ENCODE data around the gene ACTMAP.

DNA sequence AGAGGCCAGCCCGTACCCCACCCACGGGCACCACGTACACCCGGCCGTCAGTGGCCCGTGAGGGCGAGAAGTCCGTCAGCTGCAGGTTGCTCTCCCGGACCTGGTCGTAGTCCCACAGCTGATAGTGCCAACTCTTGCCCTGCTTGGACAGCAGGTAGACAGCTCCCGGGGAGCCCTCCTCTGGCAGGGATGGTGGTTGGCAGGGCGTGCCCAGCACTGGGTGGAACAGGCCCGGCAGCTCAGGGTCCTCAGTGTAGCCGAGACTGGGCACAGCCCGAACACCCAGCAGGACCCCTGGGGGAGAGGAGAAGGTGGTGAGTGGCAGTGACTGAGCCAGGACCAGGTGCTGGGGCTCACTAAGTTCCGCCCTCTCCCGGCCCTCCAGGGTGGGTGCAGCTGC lies 7.8 kb downstream of the ACTMAP start:
- TF ChIP-seq CTCF (IDR thresholded peaks at IDR 0.05) (no peak), REST (IDR thresholded peaks at IDR 0.05; ENCODE audit: insufficient read depth in 1 of 2, low read depth in 2 of 2, low read length in 1 of 2) (no peak), POLR2AphosphoS5 (IDR thresholded peaks at IDR 0.05; ENCODE audit: low read depth, low read length) (no peak)
